ENCODE measurements around the gene MAP7. TPM values are rescaled to one million over a fixed set of nuclear protein-coding genes. Genes with fewer than 3 reads are reported as not detected.
"Not testable (repeated sequence)": the region's sequence is repeated elsewhere in the genome, so short reads cannot be mapped to it uniquely, and the experiment has no call there.

The MAP7 gene
- total RNA-seq, 1 donor from 2014 or later: 0.35 TPM

- DNase-seq: no peak
- ChIA-PET CTCF (no interaction called here), POLR2A (no interaction called here)
- H3K27me3 Mint-ChIP-seq: peaks cover 3% of the 10 kb centered on the region
- no peaks in the 10 kb centered on the region for H3K9me3 Mint-ChIP-seq
- no peak for TF ChIP-seq CTCF (IDR thresholded peaks at IDR 0.05)
- no peak overlapping the region for H3K27ac Mint-ChIP-seq
- intact Hi-C loops (cut with micrococcal nuclease): no loop called here
- no peak overlapping the region for H3K4me3 Mint-ChIP-seq
- H3K4me1 Mint-ChIP-seq: no peaks in the 10 kb centered on the region
- no peak for ATAC-seq (ENCODE audit: low read depth)
- H3K36me3 Mint-ChIP-seq (ENCODE audit: low read depth): no peaks in the 10 kb centered on the region
Measured at GRCh38 chr6:136440203-136440602, 110.0 kb downstream of the MAP7 start.

DNA sequence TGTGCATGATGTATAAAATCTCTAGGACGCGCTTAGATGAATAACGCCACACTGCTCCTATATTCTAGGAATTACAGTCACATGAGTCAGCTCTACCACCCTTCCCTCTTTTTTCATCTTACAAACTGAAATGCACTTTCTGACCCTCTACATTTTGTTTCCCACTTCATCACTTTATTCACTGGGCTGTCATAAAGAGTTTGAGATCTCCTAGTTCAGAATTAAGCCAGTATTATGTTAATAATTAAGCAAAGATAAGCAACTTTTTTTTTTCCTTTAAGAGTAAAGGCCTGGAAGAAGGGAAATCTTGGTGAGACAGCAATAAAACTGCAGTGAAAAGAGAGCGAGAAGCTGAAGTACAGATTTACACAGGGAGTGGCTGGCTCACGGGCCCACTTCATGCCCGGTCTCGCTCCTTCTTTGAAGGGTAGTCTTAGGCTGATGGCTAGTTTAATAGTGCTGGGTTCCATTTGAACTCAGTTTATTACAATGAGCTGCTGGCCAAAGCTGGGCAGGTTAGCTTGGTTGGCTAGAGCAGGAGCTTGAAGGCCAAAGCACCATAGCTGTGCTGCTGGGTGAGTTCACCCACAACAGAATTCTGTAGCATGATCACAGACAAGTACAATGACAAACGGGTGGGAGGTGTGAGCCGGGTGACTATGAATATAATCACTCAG lies 110.6 kb downstream of the MAP7 start:
- CTCF ChIA-PET: no interaction called here
- Mint-ChIP-seq H3K36me3 (ENCODE audit: low read depth) (no peaks in the 10 kb centered on the region), H3K9me3 (no peaks in the 10 kb centered on the region), H3K27me3 (no peaks in the 10 kb centered on the region), H3K4me1 (no peaks in the 10 kb centered on the region), H3K4me3 (no peak overlapping the region), H3K27ac (no peak overlapping the region)
- no peak for TF ChIP-seq CTCF (IDR thresholded peaks at IDR 0.05)
- POLR2A ChIA-PET: no interaction called here
- DNase-seq (no peak), ATAC-seq (ENCODE audit: low read depth) (no peak)
- intact Hi-C loops (cut with micrococcal nuclease): no loop called here

DNA sequence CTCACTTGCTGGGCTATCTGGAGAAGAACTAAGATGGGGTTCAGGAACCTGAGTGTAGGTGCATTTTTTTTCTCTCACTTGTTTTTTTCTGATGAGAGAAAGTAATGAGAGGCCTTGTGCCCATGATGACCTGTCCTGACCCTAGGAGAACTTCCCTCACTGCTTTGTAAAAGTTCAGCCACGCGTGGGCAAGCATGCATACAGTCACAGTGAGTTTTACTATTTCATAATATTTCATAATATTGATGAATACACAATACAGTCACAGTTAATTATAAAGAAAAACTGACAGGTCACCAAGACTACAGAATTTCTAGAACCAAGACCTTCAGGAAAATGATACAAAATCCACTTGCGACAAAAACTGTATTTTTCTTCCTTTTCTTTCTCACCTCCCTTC lies 111.8 kb downstream of the MAP7 start:
- ChIA-PET POLR2A (no interaction called here), CTCF (no interaction called here)
- Mint-ChIP-seq H3K27me3 (no peaks in the 10 kb centered on the region), H3K27ac (no peak overlapping the region), H3K4me1 (no peaks in the 10 kb centered on the region), H3K9me3 (no peaks in the 10 kb centered on the region), H3K36me3 (ENCODE audit: low read depth) (no peaks in the 10 kb centered on the region), H3K4me3 (no peak overlapping the region)
- intact Hi-C loops (cut with micrococcal nuclease): no loop called here
- TF ChIP-seq CTCF (IDR thresholded peaks at IDR 0.05): no peak
- DNase-seq: no peak
- ATAC-seq (ENCODE audit: low read depth): no peak

DNA sequence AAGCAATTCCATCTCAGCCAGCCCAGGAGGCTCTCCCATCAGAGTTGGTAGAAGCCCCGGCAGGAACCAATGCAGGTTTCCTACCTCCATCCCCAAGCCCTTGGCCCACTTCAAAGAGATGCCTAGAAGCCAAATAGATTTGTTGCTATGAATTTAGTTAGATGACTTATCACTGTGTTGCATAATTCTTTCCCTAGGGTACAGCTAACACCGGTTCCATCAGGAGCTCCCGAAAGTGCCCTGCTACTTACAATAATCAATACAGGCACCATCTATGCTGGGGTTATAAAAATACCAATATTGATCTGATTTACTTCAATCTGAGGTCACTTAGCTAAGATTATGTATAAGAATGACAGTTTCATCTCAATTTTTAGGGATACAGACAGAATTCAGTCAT lies 113.0 kb downstream of the MAP7 start:
- Mint-ChIP-seq H3K9me3 (no peaks in the 10 kb centered on the region), H3K27me3 (peaks cover 1% of the 10 kb centered on the region), H3K36me3 (ENCODE audit: low read depth) (no peaks in the 10 kb centered on the region), H3K27ac (no peak overlapping the region), H3K4me3 (no peak overlapping the region), H3K4me1 (no peaks in the 10 kb centered on the region)
- DNase-seq (no peak), ATAC-seq (ENCODE audit: low read depth) (no peak)
- intact Hi-C loops (cut with micrococcal nuclease): no loop called here
- POLR2A ChIA-PET: no interaction called here
- TF ChIP-seq CTCF (IDR thresholded peaks at IDR 0.05): no peak
- CTCF ChIA-PET: no interaction called here

DNA sequence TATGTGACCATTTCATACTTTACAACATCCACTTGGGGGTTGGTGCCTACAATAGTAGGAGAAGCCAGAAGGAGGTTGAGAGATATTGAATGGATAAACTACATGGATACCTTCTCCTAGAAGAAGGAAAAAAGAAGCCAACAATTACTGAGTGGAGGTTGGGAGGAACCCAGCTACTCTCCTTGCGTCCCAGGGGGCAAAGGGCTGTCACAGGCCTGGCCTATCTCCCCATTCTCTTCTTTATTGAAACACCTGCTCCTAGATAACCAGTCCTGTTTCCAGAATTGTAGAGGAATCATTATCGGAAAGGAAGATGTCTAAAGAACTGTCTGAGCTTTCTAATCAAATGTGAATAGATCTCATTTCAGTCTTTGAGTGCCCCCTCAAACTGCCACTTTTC lies 115.1 kb downstream of the MAP7 start:
- peaks cover 7% of the 10 kb centered on the region for H3K27me3 Mint-ChIP-seq
- TF ChIP-seq CTCF (IDR thresholded peaks at IDR 0.05): no peak
- ChIA-PET POLR2A (no interaction called here), CTCF (no interaction called here)
- no peak overlapping the region for H3K4me3 Mint-ChIP-seq
- H3K27ac Mint-ChIP-seq: no peak overlapping the region
- no peaks in the 10 kb centered on the region for H3K36me3 Mint-ChIP-seq (ENCODE audit: low read depth)
- DNase-seq: no peak
- H3K9me3 Mint-ChIP-seq: no peaks in the 10 kb centered on the region
- intact Hi-C loops (cut with micrococcal nuclease): no loop called here
- ATAC-seq (ENCODE audit: low read depth): no peak
- no peaks in the 10 kb centered on the region for H3K4me1 Mint-ChIP-seq

DNA sequence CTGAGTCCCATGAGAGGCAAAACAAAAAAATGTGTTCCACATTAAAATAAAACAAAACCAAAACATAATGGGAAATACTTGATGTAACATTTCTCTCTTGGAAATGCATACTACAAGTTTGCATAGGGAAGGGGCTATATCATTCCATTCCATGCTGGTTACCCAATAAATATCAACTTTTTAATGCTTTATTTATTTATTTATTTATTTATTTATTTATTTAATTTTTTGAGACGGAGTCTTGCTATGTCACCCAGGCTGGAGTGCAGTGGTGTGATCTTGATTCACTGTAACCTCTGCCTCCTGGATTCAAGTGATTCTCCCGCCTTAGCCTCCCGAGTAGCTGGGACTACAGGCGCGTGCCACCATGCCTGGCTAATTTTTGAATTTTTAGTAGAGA lies 118.9 kb downstream of the MAP7 start:
- POLR2A ChIA-PET; CTCF ChIA-PET; ATAC-seq (ENCODE audit: low read depth); H3K4me3 Mint-ChIP-seq; DNase-seq; H3K36me3 Mint-ChIP-seq (ENCODE audit: low read depth); intact Hi-C loops (cut with micrococcal nuclease); H3K9me3 Mint-ChIP-seq; H3K4me1 Mint-ChIP-seq; H3K27ac Mint-ChIP-seq: not testable (repeated sequence)
- peaks cover 13% of the 10 kb centered on the region for H3K27me3 Mint-ChIP-seq

Data from activated B cell treated with CpG ODN at 0.5 μM for 24 hours (primary cell).